ENCODE results near the gene ZYG11B.

DNA sequence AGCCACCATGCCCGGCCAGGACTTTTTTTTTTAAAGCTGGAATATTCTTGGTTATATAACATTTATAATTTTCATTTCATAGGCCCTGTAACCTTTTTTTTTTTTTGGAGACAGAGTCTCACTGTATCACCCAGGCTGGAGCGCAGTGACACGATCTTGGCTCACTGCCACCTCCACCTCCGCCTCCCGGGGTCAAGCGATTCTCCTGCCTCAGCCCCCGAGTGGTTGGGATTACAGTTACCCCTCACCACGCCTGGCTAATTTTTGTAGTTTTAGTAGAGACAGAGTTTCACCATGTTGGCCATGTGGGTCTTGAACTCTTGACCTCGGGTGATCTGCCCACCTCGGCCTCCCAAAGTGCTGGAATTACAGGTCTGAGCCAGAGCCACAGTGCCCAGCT, 12.6 kb downstream of the ZYG11B start:
- TF ChIP-seq, protein P1, sequence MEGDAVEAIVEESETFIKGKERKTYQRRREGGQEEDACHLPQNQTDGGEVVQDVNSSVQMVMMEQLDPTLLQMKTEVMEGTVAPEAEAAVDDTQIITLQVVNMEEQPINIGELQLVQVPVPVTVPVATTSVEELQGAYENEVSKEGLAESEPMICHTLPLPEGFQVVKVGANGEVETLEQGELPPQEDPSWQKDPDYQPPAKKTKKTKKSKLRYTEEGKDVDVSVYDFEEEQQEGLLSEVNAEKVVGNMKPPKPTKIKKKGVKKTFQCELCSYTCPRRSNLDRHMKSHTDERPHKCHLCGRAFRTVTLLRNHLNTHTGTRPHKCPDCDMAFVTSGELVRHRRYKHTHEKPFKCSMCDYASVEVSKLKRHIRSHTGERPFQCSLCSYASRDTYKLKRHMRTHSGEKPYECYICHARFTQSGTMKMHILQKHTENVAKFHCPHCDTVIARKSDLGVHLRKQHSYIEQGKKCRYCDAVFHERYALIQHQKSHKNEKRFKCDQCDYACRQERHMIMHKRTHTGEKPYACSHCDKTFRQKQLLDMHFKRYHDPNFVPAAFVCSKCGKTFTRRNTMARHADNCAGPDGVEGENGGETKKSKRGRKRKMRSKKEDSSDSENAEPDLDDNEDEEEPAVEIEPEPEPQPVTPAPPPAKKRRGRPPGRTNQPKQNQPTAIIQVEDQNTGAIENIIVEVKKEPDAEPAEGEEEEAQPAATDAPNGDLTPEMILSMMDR (IDR thresholded peaks at IDR 0.05) = no peak
- TF ChIP-seq POLR2A (IDR thresholded peaks at IDR 0.05) = no peak

Data from ovary (tissue), 3 donors.